CD14-positive monocyte (primary cell): Measurements from ENCODE around the gene CDH4. TPM values are rescaled to one million over a fixed set of nuclear protein-coding genes. Genes with fewer than 3 reads are reported as not detected.

Experiments
- DNase-seq, 3 donors: peaks; one replicate each; pipeline ENCODE4 v3.0.0-alpha.2; 2011 to 2022
- H2AFZ ChIP-seq: 2 replicates; pipeline ENCODE4 v1.6.0; 2012; ENCODE audit warnings: mild to moderate bottlenecking, low read depth, low read length, inconsistent platforms; ENCODE audit not compliant: insufficient read depth, poor library complexity, severe bottlenecking
- H3K27ac ChIP-seq, 2 donors: 1 replicate in 1 of 2; 2 replicates in 1 of 2; pipeline ENCODE4 v1.5.1; 2012 to 2013; ENCODE audit warnings: low read length in 2 of 2, control low read depth in 1 of 2, inconsistent platforms in 1 of 2, low read depth in 1 of 2, mild to moderate bottlenecking in 1 of 2
- H3K27me3 ChIP-seq, 2 donors: one replicate each; pipeline versions ENCODE4 v1.6.0 to v1.6.1; 2011 to 2013; ENCODE audit warnings: low read length in 2 of 2; ENCODE audit not compliant: control insufficient read depth in 2 of 2, insufficient read depth in 2 of 2
- H3K36me3 ChIP-seq, 2 donors: replicated peaks in 1 of 2; 1 replicate in 1 of 2; 2 replicates in 1 of 2; pipeline versions ENCODE4 v1.5.1 to v1.6.1; 2012 to 2013; ENCODE audit warnings: low read length in 2 of 2, control low read depth in 1 of 2, inconsistent platforms in 1 of 2, mild to moderate bottlenecking in 1 of 2; ENCODE audit not compliant: insufficient read depth in 2 of 2, control insufficient read depth in 1 of 2
- H3K4me1 ChIP-seq, 2 donors: 1 replicate in 1 of 2; 2 replicates in 1 of 2; pipeline versions ENCODE4 v1.5.1 to v1.6.1; 2012 to 2013; ENCODE audit warnings: low read length in 2 of 2, control low read depth in 1 of 2, inconsistent platforms in 1 of 2, mild to moderate bottlenecking in 1 of 2, moderate library complexity in 1 of 2; ENCODE audit not compliant: insufficient read depth in 2 of 2, control insufficient read depth in 1 of 2
- H3K4me2 ChIP-seq: replicated peaks from 2 replicates; pipeline ENCODE3; 2012; ENCODE audit warnings: low read length, moderate library complexity, mild to moderate bottlenecking; ENCODE audit not compliant: poor library complexity, severe bottlenecking; ENCODE audit errors: extremely low read depth
- H3K4me3 ChIP-seq, 3 experiments: fragments of 200-600 bp in 1 of 3; sonication (generic) in 1 of 3; replicated peaks in 1 of 3; 1 replicate in 2 of 3; 2 replicates in 1 of 3; pipeline ENCODE4 v1.5.1; 2011 to 2013; ENCODE audit warnings: low read length in 3 of 3, mild to moderate bottlenecking in 3 of 3, control low read depth in 2 of 3, low read depth in 2 of 3, inconsistent platforms in 1 of 3, moderate library complexity in 1 of 3
- H3K79me2 ChIP-seq: 2 replicates; pipeline ENCODE4 v1.6.0; 2012; ENCODE audit warnings: mild to moderate bottlenecking, control low read depth, inconsistent platforms, low read length, moderate library complexity; ENCODE audit not compliant: insufficient read depth
- H3K9ac ChIP-seq: 2 replicates; pipeline ENCODE4 v1.6.0; 2017; ENCODE audit warnings: low read length, mild to moderate bottlenecking; ENCODE audit not compliant: insufficient read depth, poor library complexity, severe bottlenecking
- H3K9me3 ChIP-seq, 2 donors: replicated peaks in 1 of 2; 1 replicate in 1 of 2; 2 replicates in 1 of 2; pipeline versions ENCODE4 v1.5.1 to v1.6.1; 2012 to 2013; ENCODE audit warnings: low read length in 2 of 2, control low read depth in 1 of 2; ENCODE audit not compliant: control insufficient read depth in 1 of 2, insufficient read depth in 1 of 2
- H4K20me1 ChIP-seq: 2 replicates; pipeline ENCODE4 v1.6.0; 2012; ENCODE audit warnings: mild to moderate bottlenecking, low read length, control low read depth, moderate library complexity; ENCODE audit not compliant: insufficient read depth
- H3K27ac Mint-ChIP-seq, 7 donors: one replicate each; pipeline ENCODE4 v1.8.0; 2020; ENCODE audit warnings: mild to moderate bottlenecking in 7 of 7, mixed read lengths in 7 of 7, moderate library complexity in 6 of 7, inconsistent platforms in 2 of 7
- H3K27me3 Mint-ChIP-seq, 3 donors: one replicate each; pipeline ENCODE4 v1.8.0; 2021 to 2022; ENCODE audit warnings: low read depth in 3 of 3, mild to moderate bottlenecking in 3 of 3, mixed read lengths in 3 of 3, moderate library complexity in 3 of 3, inconsistent platforms in 1 of 3
- H3K36me3 Mint-ChIP-seq, 2 donors: one replicate each; pipeline ENCODE4 v1.8.0; 2020; ENCODE audit warnings: mixed read lengths in 2 of 2, inconsistent platforms in 1 of 2, mild to moderate bottlenecking in 1 of 2
- H3K4me1 Mint-ChIP-seq: one replicate; pipeline ENCODE4 v1.8.0; 2020; ENCODE audit warnings: mild to moderate bottlenecking, mixed read lengths
- H3K4me3 Mint-ChIP-seq, 2 donors: one replicate each; pipeline ENCODE4 v1.8.0; 2020; ENCODE audit warnings: mild to moderate bottlenecking in 2 of 2, mixed read lengths in 2 of 2, moderate library complexity in 1 of 2
- H3K9me3 Mint-ChIP-seq, 7 donors: one replicate each; pipeline ENCODE4 v1.8.0; 2020 to 2022; ENCODE audit warnings: mixed read lengths in 7 of 7, mild to moderate bottlenecking in 6 of 7, moderate library complexity in 6 of 7, inconsistent platforms in 2 of 7
- CTCF ChIP-seq: fragments of 200-600 bp; IDR thresholded peaks from one replicate; pipeline ENCODE4 v1.8.0; 2022; ENCODE audit warnings: antibody characterized with exemption, mild to moderate bottlenecking
- WGBS: methylation state at CpG from one replicate; pipeline ENCODE4 v1.1.5; 2013; ENCODE audit warnings: missing lambda C conversion rate; ENCODE audit not compliant: insufficient coverage; 5-methylcytosine and 5-hydroxymethylcytosine counted together
- intact Hi-C, 2 donors: fragments of 100-400 bp; cut with micrococcal nuclease; formaldehyde crosslinking; loops; one replicate each; pipeline versions ENCODE4 v1.15.0 to v1.15.1; 2023
- polyA plus RNA-seq, 3 donors: library from polyadenylated mRNA; depleted of rRNA in 1 of 3; unstranded in 2 of 3; stranded (reverse) in 1 of 3; fragments of 300-500 nt in 2 of 3; fragments of >200 nt in 1 of 3; fragmentation: Illumina TruSeq in 2 of 3; gene quantifications; 1 replicate in 2 of 3; 2 replicates in 1 of 3; pipeline ENCODE4 v1.2.3, GENCODE V29; 2012 to 2021

The CDH4 gene
- polyA plus RNA-seq, 3 donors = not detected

GRCh38 chr20:61288331-61288784, 36.3 kb downstream of the CDH4 start:
- H3K27ac ChIP-seq = no peak overlapping the region
- no peak overlapping the region for H2AFZ ChIP-seq
- no peaks in the 10 kb centered on the region for H3K79me2 ChIP-seq
- peaks cover 0 to 2% (median 2%) of the 10 kb centered on the region in 3 donors for H3K27me3 Mint-ChIP-seq
- no peak for TF ChIP-seq CTCF
- H3K36me3 Mint-ChIP-seq = no peaks in the 10 kb centered on the region
- no peak overlapping the region for H3K4me3 Mint-ChIP-seq
- peaks cover 32 to 89% of the 10 kb centered on the region in 2 donors for H3K9me3 ChIP-seq
- no peak overlapping the region for H3K4me2 ChIP-seq
- DNase-seq = no peak
- H3K4me1 ChIP-seq = no peaks in the 10 kb centered on the region
- 93% methylated on average over 10 of the region's 17 CpGs for WGBS
- no peaks in the 10 kb centered on the region for H3K4me1 Mint-ChIP-seq
- H4K20me1 ChIP-seq = no peaks in the 10 kb centered on the region
- intact Hi-C loops = no loop called here
- no peak overlapping the region for H3K4me3 ChIP-seq
- H3K27ac Mint-ChIP-seq = no peak overlapping the region
- peaks cover 4 to 66% (median 35%) of the 10 kb centered on the region in 7 donors for H3K9me3 Mint-ChIP-seq
- no peaks in the 10 kb centered on the region for H3K27me3 ChIP-seq
- no peaks in the 10 kb centered on the region for H3K36me3 ChIP-seq
- H3K9ac ChIP-seq = no peak overlapping the region

GRCh38 chr20:61289166-61289565, 37.1 kb downstream of the CDH4 start:
- H4K20me1 ChIP-seq = no peaks in the 10 kb centered on the region
- no peak overlapping the region for H3K27ac ChIP-seq
- WGBS = 63% methylated on average over 3 of the region's 7 CpGs
- intact Hi-C loops = no loop called here
- no peak overlapping the region for H3K9ac ChIP-seq
- H3K27me3 ChIP-seq = no peaks in the 10 kb centered on the region
- H3K9me3 Mint-ChIP-seq = peaks cover 2 to 65% (median 35%) of the 10 kb centered on the region in 7 donors
- no peak for DNase-seq
- H3K36me3 ChIP-seq = no peaks in the 10 kb centered on the region
- H3K4me3 ChIP-seq = no peak overlapping the region
- no peaks in the 10 kb centered on the region for H3K4me1 Mint-ChIP-seq
- H3K4me3 Mint-ChIP-seq = no peak overlapping the region
- TF ChIP-seq CTCF = no peak
- no peaks in the 10 kb centered on the region for H3K79me2 ChIP-seq
- no peaks in the 10 kb centered on the region for H3K36me3 Mint-ChIP-seq
- peaks cover 27 to 89% of the 10 kb centered on the region in 2 donors for H3K9me3 ChIP-seq
- no peak overlapping the region for H2AFZ ChIP-seq
- H3K4me2 ChIP-seq = no peak overlapping the region
- peaks cover 0 to 2% (median 2%) of the 10 kb centered on the region in 3 donors for H3K27me3 Mint-ChIP-seq
- no peaks in the 10 kb centered on the region for H3K4me1 ChIP-seq
- no peak overlapping the region for H3K27ac Mint-ChIP-seq
